NCI-H2081 treated with DMSO at 0.1 percent for 48 hours (cell line): ENCODE measurements around the gene LASP1.
"Not testable (repeated sequence)": the region's sequence is repeated elsewhere in the genome, so short reads cannot be mapped to it uniquely, and the experiment has no call there.

Experiments used
- DNase-seq: peaks from one replicate; lab custom pipeline; 2025; lab: John Stamatoyannopoulos, UW

The LASP1 gene

GRCh38 chr17:38939987-38940386 is 70.1 kb downstream of the LASP1 start:
- no peak for DNase-seq

DNA sequence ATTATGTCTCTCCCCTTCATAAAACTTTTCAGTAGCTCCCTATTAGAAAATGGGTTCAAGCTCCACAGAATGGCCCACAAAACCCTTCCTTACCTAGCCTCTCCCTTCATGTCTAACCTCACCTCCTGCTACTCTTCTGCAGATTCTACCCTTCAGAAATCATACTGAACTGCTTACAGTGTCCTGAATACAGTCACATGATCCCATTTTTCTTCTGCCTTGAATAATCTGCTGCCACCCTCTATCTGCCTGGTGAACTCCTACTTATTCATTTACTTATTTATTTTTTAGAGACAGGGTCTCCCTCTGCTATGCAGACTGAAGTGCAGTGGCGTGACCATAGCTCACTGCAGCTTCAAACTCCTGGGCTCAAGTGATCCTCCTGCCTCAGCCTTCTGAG is 70.5 kb downstream of the LASP1 start:
- no peak for DNase-seq

DNA sequence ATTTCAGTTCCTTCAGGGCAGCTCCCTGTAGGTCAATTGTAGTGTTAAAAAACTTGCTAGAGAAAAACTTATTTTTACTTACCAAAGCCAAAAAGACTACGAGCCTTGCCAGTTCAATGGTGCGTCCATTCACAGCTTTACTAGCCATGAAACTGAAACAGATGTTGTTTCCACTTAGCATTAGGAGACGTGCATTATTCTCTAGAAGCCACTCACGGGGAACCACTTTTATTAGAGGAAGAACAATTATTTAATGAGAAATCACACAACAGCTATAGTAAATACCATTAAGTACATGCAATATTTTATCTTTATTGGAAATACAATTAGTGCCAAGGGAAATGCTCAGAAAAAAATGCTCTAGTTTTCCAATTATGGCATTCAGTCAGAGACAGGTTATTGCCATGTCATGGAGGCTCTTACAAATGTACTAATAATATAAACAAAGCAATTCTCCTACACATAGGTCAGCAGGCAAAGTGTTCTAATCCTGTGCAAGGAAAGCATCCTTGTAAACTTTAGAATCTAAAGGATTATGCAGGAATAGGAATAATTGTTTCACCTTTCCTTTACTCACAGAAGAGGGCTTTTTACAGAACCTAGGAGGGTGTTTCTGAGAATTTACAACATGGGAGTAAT is 73.0 kb downstream of the LASP1 start:
- no peak for DNase-seq

DNA sequence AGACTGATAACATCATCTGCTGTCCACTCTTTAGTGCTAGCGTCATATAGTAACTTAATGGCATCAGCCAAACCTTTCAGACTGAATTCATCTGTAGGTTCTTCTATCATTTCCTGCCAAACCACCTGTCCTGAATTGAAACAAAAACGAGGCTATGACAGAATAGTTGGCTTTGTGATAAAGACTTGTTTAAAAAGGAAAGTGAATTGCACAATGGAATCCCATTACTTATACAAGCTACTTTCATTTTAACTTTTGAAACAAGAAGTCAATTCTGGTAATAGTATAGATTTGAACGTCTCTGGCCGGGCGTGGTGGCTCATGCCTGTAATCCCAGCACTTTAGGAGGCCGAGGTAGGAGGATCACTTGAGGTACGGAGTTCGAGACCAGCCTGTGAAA is 73.7 kb downstream of the LASP1 start:
- no peak for DNase-seq

DNA sequence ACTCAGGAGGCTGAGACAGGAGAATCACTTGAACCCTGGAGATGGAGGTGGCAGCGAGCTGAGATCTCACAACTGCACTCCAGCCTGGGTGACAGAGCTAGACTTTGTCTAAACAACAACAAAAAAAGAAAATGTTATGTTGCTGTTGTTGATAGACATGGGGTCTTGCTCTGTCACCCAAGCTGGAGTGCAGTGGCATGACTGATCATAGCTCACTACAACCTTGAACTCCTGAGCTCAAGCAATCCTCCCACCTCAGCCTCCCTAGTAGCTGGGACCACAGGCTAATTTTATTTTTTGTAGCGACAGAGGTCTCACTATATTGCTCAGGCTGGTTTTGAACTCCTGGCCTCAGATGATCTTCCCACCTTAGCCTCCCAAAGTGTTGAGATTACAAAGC is 77.3 kb downstream of the LASP1 start:
- DNase-seq, result no peak

GRCh38 chr17:38953800-38954199 is 83.9 kb downstream of the LASP1 start:
- not testable (repeated sequence) for DNase-seq

DNA sequence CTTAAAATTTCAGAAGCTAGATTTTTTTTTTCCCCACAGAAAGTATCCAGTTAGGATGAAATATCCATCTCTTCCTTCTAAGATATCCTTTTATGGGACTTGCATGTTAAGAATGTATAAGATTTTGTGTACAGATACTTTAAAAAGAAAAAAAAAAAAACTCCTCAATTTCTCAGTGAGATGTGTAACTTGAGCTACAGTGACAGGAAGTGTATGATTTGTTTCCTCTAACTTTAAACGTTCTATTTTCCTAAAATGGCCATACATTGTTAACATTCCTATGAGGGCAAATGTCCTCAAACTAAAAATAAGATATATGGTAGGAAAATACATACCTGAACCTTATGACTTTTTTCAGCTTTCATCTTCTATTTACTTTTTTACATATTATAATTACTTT is 88.5 kb downstream of the LASP1 start:
- no peak for DNase-seq

- no peak for DNase-seq
Measured at GRCh38 chr17:38958756-38959155, 88.9 kb downstream of the LASP1 start.

DNA sequence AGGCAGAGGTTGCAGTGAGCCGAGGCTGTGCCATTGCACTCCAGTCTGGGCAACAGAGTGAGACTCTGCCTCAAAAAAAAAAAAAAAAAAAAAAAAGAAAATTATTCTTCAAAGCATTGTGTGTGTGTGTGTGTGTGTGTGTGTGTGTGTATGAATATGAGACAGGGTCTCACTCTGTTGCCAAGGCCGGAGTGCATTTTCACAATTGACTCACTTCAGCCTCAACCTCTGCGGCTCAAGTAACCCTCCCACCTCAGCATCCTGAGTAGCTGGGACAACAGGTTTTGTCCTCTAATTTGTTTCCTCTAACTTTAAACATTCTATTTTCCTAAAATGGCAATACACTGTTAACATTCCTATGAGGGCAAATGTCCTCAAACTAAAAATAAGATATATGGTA is 89.7 kb downstream of the LASP1 start:
- no peak for DNase-seq

DNA sequence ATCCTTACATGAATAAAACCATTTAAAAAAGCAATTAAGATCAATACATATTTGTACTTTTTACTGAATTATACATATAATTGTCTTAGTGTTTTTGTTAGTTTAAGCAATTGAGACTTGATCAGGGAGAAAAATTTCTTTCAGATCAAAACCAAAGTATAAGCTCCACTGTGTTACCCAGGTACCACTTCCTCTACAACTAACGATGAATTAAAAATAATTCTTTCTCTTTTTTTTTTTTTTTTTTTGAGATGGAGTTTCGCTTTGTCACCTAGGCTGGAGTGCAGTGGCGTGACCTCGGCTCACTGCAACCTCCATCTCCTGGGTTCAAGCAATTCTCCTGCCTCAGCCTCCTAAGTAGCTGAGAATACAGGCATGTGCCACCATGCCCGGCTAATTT is 90.5 kb downstream of the LASP1 start:
- DNase-seq, result no peak

DNA sequence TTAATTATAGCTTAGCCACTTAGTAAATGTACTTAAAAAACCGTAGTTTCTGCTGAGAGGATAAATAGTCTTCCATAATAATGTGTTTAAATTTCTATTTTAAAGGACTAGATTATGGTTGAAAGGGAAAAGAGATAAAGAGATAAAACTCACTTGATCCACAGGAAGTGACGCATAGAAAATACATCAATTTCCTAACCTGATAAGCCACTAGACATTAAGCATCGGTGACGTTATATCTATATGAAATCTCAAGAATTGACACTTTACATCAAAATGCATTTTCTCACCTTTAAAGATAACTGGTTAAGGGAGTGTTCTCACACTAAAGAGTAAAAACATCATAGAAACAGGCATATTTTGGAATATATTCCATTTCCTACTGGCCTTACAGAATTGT is 91.6 kb downstream of the LASP1 start:
- no peak for DNase-seq

GRCh38 chr17:38967290-38967738 is 97.5 kb downstream of the LASP1 start, which contains the start of gene FBXO47:
Gene FBXO47, minus strand, starts transcription at chr17:38967403. Its CDS starts 4,378 bp downstream, at chr17:38963025.
- no peak for DNase-seq

DNA sequence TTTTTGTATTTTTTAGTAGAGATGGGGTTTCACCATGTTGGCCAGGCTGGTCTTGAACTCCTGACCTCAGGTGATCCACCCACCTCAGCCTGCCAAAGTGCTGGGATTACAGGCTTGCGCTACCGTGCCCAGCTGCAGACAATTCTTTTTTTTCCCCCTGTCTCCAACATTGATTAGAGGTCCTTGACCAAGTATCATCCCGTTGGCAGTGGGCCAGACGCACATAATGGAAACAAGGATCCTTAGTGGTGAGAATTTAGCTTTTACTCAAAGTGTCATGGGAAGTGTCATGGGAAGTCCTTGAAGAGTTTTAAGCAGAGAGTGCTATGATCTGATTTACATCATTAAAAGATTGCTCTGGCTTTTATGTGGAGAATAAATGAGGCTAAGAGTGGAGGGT is 99.4 kb downstream of the LASP1 start:
- DNase-seq, result no peak

- no peak for DNase-seq
Measured at GRCh38 chr17:38970128-38970527, 100.3 kb downstream of the LASP1 start.

DNA sequence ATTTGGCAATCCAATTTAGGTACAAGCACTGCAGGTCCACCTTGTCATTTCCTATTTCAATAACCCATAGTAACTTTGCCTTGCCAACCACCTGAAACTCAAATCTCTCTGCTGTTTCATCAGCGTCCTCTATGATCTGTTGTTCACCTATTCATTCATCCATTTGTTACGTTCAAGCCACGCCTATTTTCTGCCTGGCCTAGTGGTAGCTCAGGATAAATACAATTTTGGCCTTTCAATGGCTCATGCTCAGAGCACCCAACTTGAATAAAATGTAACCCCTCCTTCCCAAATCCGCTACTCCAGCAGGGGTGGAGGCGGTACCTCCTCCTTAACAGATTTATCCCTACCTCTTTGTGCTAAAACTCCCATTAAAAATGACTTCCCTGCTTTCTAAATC is 100.9 kb downstream of the LASP1 start:
- DNase-seq, result no peak
